HG03432 (cell line): ENCODE measurements around the gene CHPF2.
A peak's percentile ranks its signal among the peaks of the same experiment; 100 is the strongest.

Experiments
- ATAC-seq: cut with Tn5 transposase; IDR thresholded peaks from one replicate; pipeline ENCODE4 v1.9.1; 2021; ENCODE audit warnings: mild to moderate bottlenecking, moderate library complexity; ENCODE audit not compliant: unreplicated experiment

CHPF2 gene

GRCh38 chr7:151231080-151231479 lies 1.2 kb upstream of the CHPF2 start:
- no peak for ATAC-seq

GRCh38 chr7:151232917-151233701 lies 826 bp downstream of the CHPF2 start:
- peak; percentile 42 for ATAC-seq

- ATAC-seq, result no peak
Observed at GRCh38 chr7:151233804-151234203, 1.5 kb downstream of the CHPF2 start.

GRCh38 chr7:151235091-151235787 lies 3.0 kb downstream of the CHPF2 start:
- no peak for ATAC-seq

GRCh38 chr7:151236406-151236805 lies 4.1 kb downstream of the CHPF2 start:
- ATAC-seq, result no peak

- no peak for ATAC-seq
Observed at GRCh38 chr7:151237244-151238189, 5.2 kb downstream of the CHPF2 start.

GRCh38 chr7:151238190-151238810 lies 6.0 kb downstream of the CHPF2 start:
- no peak for ATAC-seq

- no peak for ATAC-seq
Observed at GRCh38 chr7:151238924-151239836, 6.9 kb downstream of the CHPF2 start.

- no peak for ATAC-seq
Observed at GRCh38 chr7:151239837-151240459, 7.7 kb downstream of the CHPF2 start.

GRCh38 chr7:151240536-151240935 lies 8.3 kb downstream of the CHPF2 start:
- no peak for ATAC-seq

- no peak for ATAC-seq
Observed at GRCh38 chr7:151240942-151241754, 8.9 kb downstream of the CHPF2 start.

- no peak for ATAC-seq
Observed at GRCh38 chr7:151241755-151242096, 9.4 kb downstream of the CHPF2 start.

GRCh38 chr7:151242159-151243044 lies 10.1 kb downstream of the CHPF2 start:
- ATAC-seq, result no peak

GRCh38 chr7:151243045-151243349 lies 10.7 kb downstream of the CHPF2 start:
- ATAC-seq, result no peak

- no peak for ATAC-seq
Observed at GRCh38 chr7:151243408-151244195, 11.3 kb downstream of the CHPF2 start.

- no peak for ATAC-seq
Observed at GRCh38 chr7:151244196-151244840, 12.0 kb downstream of the CHPF2 start.
